IPS-18a (cell line): ENCODE measurements around the gene SUMF1.
"Not testable (repeated sequence)": the region's sequence is repeated elsewhere in the genome, so short reads cannot be mapped to it uniquely, and the experiment has no call there.

Experiments used
- H3K27ac ChIP-seq: one replicate; pipeline ENCODE4 v1.5.1; 2013; ENCODE audit warnings: low read length
- H3K27me3 ChIP-seq: one replicate; pipeline ENCODE4 v1.6.1; 2013; ENCODE audit warnings: mild to moderate bottlenecking, low read length; ENCODE audit not compliant: control insufficient read depth, insufficient read depth
- H3K36me3 ChIP-seq: one replicate; pipeline ENCODE4 v1.6.1; 2013; ENCODE audit warnings: low read depth, low read length; ENCODE audit not compliant: control insufficient read depth
- H3K4me1 ChIP-seq: one replicate; pipeline ENCODE4 v1.6.1; 2013; ENCODE audit warnings: low read depth, low read length; ENCODE audit not compliant: control insufficient read depth
- H3K4me3 ChIP-seq: one replicate; pipeline ENCODE4 v1.5.1; 2013; ENCODE audit warnings: low read length
- H3K9ac ChIP-seq: one replicate; pipeline ENCODE4 v1.6.1; 2013; ENCODE audit warnings: mild to moderate bottlenecking, low read length, moderate library complexity
- H3K9me3 ChIP-seq: one replicate; pipeline ENCODE4 v1.6.1; 2013; ENCODE audit warnings: low read depth, low read length; ENCODE audit not compliant: control insufficient read depth

Gene SUMF1

GRCh38 chr3:4472766-4473165 lies 5.7 kb upstream of the SUMF1 start:
- Histone ChIP-seq H3K9ac (no peak overlapping the region), H3K36me3 (no peaks in the 10 kb centered on the region), H3K27me3 (no peaks in the 10 kb centered on the region), H3K4me3 (no peak overlapping the region), H3K4me1 (no peaks in the 10 kb centered on the region), H3K27ac (no peak overlapping the region), H3K9me3 (no peaks in the 10 kb centered on the region)

- H3K4me1 ChIP-seq = no peaks in the 10 kb centered on the region
Measured at GRCh38 chr3:4472312-4472711, 5.2 kb upstream of the SUMF1 start.

GRCh38 chr3:4471907-4472306 lies 4.8 kb upstream of the SUMF1 start:
- Histone ChIP-seq H3K4me1 (no peaks in the 10 kb centered on the region), H3K36me3 (no peaks in the 10 kb centered on the region), H3K27ac (no peak overlapping the region), H3K9ac (no peak overlapping the region), H3K9me3 (no peaks in the 10 kb centered on the region), H3K27me3 (no peaks in the 10 kb centered on the region), H3K4me3 (no peak overlapping the region)

More at GRCh38 chr3:4472312-4472711, 5.2 kb upstream of the SUMF1 start:
- no peak overlapping the region for H3K27ac ChIP-seq
- no peaks in the 10 kb centered on the region for H3K27me3 ChIP-seq
- H3K4me3 ChIP-seq = no peak overlapping the region
- no peaks in the 10 kb centered on the region for H3K36me3 ChIP-seq
- no peak overlapping the region for H3K9ac ChIP-seq
- no peaks in the 10 kb centered on the region for H3K9me3 ChIP-seq

GRCh38 chr3:4467522-4467867 lies 426 bp upstream of the SUMF1 start:
- peak overlapping the region; percentile 85 for H3K9ac ChIP-seq
- H3K4me1 ChIP-seq = no peaks in the 10 kb centered on the region
- H3K9me3 ChIP-seq = no peaks in the 10 kb centered on the region
- H3K27ac ChIP-seq = no peak overlapping the region
- no peaks in the 10 kb centered on the region for H3K36me3 ChIP-seq
- H3K27me3 ChIP-seq = no peaks in the 10 kb centered on the region
- peak overlapping the region; percentile 88 for H3K4me3 ChIP-seq

- H3K4me3 ChIP-seq = no peak overlapping the region
- H3K36me3 ChIP-seq = no peaks in the 10 kb centered on the region
- no peaks in the 10 kb centered on the region for H3K4me1 ChIP-seq
- H3K27ac ChIP-seq = no peak overlapping the region
- no peaks in the 10 kb centered on the region for H3K9me3 ChIP-seq
- no peaks in the 10 kb centered on the region for H3K27me3 ChIP-seq
- no peak overlapping the region for H3K9ac ChIP-seq
Measured at GRCh38 chr3:4464576-4464975, 2.5 kb downstream of the SUMF1 start.

GRCh38 chr3:4462369-4463040 lies 4.6 kb downstream of the SUMF1 start:
- no peaks in the 10 kb centered on the region for H3K27me3 ChIP-seq
- H3K4me3 ChIP-seq = no peak overlapping the region
- H3K36me3 ChIP-seq = no peaks in the 10 kb centered on the region
- no peak overlapping the region for H3K9ac ChIP-seq
- H3K27ac ChIP-seq = no peak overlapping the region
- no peaks in the 10 kb centered on the region for H3K4me1 ChIP-seq
- no peaks in the 10 kb centered on the region for H3K9me3 ChIP-seq

GRCh38 chr3:4461468-4462090 lies 5.5 kb downstream of the SUMF1 start:
- no peaks in the 10 kb centered on the region for H3K9me3 ChIP-seq
- H3K36me3 ChIP-seq = no peaks in the 10 kb centered on the region
- no peaks in the 10 kb centered on the region for H3K4me1 ChIP-seq
- H3K4me3 ChIP-seq = no peak overlapping the region
- H3K27me3 ChIP-seq = no peaks in the 10 kb centered on the region
- no peak overlapping the region for H3K27ac ChIP-seq
- no peak overlapping the region for H3K9ac ChIP-seq

GRCh38 chr3:4460334-4460733 lies 6.7 kb downstream of the SUMF1 start:
- H3K4me3 ChIP-seq = no peak overlapping the region
- no peak overlapping the region for H3K9ac ChIP-seq
- no peaks in the 10 kb centered on the region for H3K4me1 ChIP-seq
- H3K27me3 ChIP-seq = no peaks in the 10 kb centered on the region
- H3K27ac ChIP-seq = no peak overlapping the region
- H3K9me3 ChIP-seq = no peaks in the 10 kb centered on the region
- H3K36me3 ChIP-seq = no peaks in the 10 kb centered on the region

- Histone ChIP-seq H3K9ac (no peak overlapping the region), H3K4me3 (no peak overlapping the region), H3K36me3 (no peaks in the 10 kb centered on the region), H3K27ac (no peak overlapping the region), H3K4me1 (no peaks in the 10 kb centered on the region), H3K27me3 (no peaks in the 10 kb centered on the region), H3K9me3 (no peaks in the 10 kb centered on the region)
Measured at GRCh38 chr3:4458961-4459360, 8.1 kb downstream of the SUMF1 start.

- H3K4me3 ChIP-seq, H3K36me3 ChIP-seq, H3K27me3 ChIP-seq, H3K9ac ChIP-seq, H3K9me3 ChIP-seq, H3K4me1 ChIP-seq, H3K27ac ChIP-seq: not testable (repeated sequence)
Measured at GRCh38 chr3:4456780-4457179, 10.3 kb downstream of the SUMF1 start.

GRCh38 chr3:4454142-4454541 lies 12.9 kb downstream of the SUMF1 start:
- Histone ChIP-seq H3K4me3 (no peak overlapping the region), H3K9ac (no peak overlapping the region), H3K36me3 (no peaks in the 10 kb centered on the region), H3K27ac (no peak overlapping the region), H3K27me3 (no peaks in the 10 kb centered on the region), H3K9me3 (no peaks in the 10 kb centered on the region), H3K4me1 (no peaks in the 10 kb centered on the region)
